ENCODE results near the gene ATG16L1. TPM values are rescaled to one million over a fixed set of nuclear protein-coding genes. Genes with fewer than 3 reads are reported as not detected.

ATG16L1 gene
- total and polyA plus RNA-seq, 9 of the 15 experiments (the other 6 are each of a cell fraction or from before 2014, with no cell fraction given) = 6.4 to 21.3 (median 17.2) TPM

- TF ChIP-seq ZFX (CRISPR knock-in tag; IDR thresholded peaks at IDR 0.05) (peak; percentile 90), MEF2D (tag; conservative IDR thresholded peaks at IDR 0.05; ENCODE audit: low read depth) (0 out of 2 replicates have a peak, but pooled peaks have one; percentile 20), ELF1 (tag; IDR thresholded peaks at IDR 0.05) (peak; percentile 61), KLF16 (IDR thresholded peaks at IDR 0.05) (peak; percentile 34; the same call in 1 of the 2 replicates), E2F1 (CRISPR knock-in tag; IDR thresholded peaks at IDR 0.05) (no peak), SMAD2 (IDR thresholded peaks at IDR 0.05; ENCODE audit: low read depth, low read length) (no peak), GABPA (tag; conservative IDR thresholded peaks at IDR 0.05; ENCODE audit: low read depth) (0 out of 2 replicates have a peak, but pooled peaks have one; percentile 25), TCF3 (CRISPR knock-in tag; IDR thresholded peaks at IDR 0.05) (peak; percentile 84), TARDBP (IDR thresholded peaks at IDR 0.05) (0 out of 2 replicates have a peak, but pooled peaks have one; percentile 17), RREB1 (CRISPR knock-in tag; IDR thresholded peaks at IDR 0.05) (no peak), MTA2 (IDR thresholded peaks at IDR 0.05; ENCODE audit: low read depth) (peak; percentile 67), POLR2H (tag; IDR thresholded peaks at IDR 0.05; ENCODE audit: low read depth) (0 out of 2 replicates have a peak, but pooled peaks have one; percentile 32), GATA2 (CRISPR knock-in tag; IDR thresholded peaks at IDR 0.05) (0 out of 2 replicates have a peak, but pooled peaks have one; percentile 58), NFRKB (IDR thresholded peaks at IDR 0.05; ENCODE audit: low read depth) (peak; percentile 67), DACH1 (IDR thresholded peaks at IDR 0.05; ENCODE audit: partially characterized antibody) (peak; percentile 78), PTRF (tag; IDR thresholded peaks at IDR 0.05) (0 out of 2 replicates have a peak, but pooled peaks have one; percentile 27), SMARCA4 (IDR thresholded peaks at IDR 0.05) (peak; percentile 88), VEZF1 (CRISPR knock-in tag; IDR thresholded peaks at IDR 0.05) (peak; percentile 15; the same call in 1 of the 2 replicates), POLR2AphosphoS5 (IDR thresholded peaks at IDR 0.05; ENCODE audit: control insufficient read depth, insufficient read depth, low read depth, low read length) (peak; percentile 55), ZNF583 (CRISPR knock-in tag; IDR thresholded peaks at IDR 0.05) (0 out of 2 replicates have a peak, but pooled peaks have one; percentile 40), SMARCE1 (IDR thresholded peaks at IDR 0.05) (peak; percentile 92), MTA1 (IDR thresholded peaks at IDR 0.05; ENCODE audit: borderline replicate concordance) (0 out of 2 replicates have a peak, but pooled peaks have one; percentile 22)
These were observed 30.0 kb upstream of the ATG16L1 start (continued) for GRCh38 chr2:233221378-233222063.

All from K562 (cell line).